ENCODE data around the gene PLXDC2. TPM values are rescaled to one million over a fixed set of nuclear protein-coding genes. Genes with fewer than 3 reads are reported as not detected.

The PLXDC2 gene
- total RNA-seq, 1 donor from 2014 or later, result 63.2 TPM

DNA sequence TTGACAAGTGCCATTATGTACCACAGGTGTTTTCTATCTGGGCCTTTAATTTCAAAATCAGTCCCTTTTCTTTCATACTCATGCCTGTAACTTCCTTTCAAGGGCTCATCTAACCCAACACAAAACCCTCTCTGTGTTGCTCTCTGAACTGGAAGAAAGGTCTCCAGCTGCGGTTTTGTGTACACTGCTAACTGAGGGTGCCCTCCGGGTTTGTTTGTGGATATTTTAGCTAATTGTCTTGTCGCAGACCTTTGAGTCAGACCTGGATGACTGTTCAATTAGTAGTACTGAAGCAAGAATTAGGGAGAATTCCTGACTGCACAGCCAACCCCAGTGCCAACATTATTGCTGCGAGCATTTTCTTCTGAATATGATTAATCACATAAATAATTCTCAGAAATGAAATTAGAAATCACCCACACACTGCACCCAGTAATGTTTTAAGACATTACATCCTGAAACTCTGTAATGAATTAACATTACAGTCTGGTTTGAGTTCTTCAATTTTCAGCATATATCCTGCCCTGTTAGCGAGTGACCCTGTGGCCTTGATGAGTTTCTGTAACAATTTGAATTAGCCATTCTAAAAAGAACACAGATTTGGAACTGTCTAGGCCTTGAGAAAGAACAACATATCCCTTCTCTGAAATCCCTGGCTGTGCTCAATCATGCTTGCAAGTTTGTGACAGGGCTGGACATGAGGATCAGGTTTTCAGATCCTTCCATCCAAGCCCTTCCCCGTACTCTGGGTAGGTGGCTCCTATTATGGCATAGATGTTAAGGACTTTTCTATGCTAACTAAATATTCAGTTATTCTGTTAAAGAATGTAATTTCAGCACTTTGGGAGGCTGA, 460.1 kb downstream of the PLXDC2 start:
- DNase-seq, result no peak

DNA sequence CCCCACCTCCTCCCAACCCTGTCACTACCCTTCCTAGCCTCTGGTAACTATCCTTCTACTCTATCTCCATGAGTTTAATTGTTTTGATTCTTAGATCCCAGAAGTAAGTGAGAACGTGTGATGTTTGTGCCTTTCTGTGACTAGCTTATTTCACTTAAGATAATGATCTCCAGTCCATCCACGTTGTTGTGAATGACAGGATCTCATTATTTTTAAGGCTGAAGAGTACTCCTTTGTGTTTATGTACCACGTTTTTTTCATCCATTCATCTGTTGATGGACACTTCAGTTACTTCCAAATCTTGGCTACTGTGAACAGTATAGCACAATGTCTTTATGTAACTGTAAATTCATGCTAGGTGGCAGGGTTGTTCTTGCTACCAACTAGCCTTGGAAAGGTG, 461.6 kb downstream of the PLXDC2 start:
- DNase-seq, result no peak

DNA sequence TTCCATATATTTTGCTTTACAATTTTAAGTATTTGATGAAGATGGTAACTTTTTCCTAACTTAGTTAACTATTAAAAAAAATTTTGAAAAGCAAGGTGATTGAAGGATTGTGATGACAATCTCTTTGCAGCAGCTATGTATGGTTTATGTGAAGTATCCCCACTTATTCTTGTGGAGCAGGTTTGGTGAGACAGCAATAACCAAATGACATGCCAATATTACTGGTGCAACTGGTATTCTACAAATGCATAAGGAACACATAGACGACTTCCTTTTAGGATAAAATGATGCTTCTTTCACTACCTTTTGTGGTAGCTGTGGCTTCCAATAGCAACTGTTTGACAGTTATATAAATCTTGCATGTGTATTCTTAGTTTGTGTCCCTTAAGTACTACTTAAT, 465.3 kb downstream of the PLXDC2 start:
- no peak for DNase-seq

DNA sequence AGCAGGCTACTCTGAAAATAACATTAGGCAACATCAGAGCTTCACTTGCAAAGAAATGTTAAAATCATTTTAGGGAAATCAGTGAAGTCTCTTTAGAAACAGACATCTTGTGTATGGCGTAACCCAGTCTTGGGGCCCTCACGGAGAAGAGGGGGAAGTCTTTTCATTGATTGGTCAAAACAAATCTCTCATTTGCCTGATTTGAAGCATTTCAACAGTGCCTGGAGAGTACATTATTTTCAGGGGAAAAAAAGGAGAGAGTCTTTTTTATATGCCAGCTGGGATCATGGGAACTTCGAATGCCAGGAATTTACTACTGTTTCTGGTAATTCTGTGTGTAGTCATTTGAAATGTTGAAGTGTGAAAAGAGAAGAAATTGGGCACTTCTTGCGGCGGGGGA, 471.4 kb downstream of the PLXDC2 start:
- DNase-seq, result no peak

DNA sequence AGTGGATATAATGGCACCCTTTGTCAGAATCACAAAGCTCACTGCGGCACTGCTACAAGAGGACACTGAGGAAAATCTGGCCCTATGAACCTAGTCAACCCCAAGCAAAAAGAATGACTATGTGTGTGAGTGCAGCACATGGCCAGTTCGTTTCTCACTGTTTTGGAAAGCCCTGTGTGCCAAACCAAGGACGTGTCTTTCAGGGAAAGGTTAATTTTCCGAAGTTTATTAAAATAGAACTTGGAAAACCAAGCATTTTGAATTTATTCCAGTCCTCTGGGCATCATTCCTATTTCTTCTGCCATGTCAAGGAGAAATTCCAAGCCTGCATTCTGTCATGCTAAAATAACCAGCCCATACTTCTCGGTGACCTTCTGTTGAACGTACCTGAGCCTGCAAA, 471.8 kb downstream of the PLXDC2 start:
- no peak for DNase-seq

DNA sequence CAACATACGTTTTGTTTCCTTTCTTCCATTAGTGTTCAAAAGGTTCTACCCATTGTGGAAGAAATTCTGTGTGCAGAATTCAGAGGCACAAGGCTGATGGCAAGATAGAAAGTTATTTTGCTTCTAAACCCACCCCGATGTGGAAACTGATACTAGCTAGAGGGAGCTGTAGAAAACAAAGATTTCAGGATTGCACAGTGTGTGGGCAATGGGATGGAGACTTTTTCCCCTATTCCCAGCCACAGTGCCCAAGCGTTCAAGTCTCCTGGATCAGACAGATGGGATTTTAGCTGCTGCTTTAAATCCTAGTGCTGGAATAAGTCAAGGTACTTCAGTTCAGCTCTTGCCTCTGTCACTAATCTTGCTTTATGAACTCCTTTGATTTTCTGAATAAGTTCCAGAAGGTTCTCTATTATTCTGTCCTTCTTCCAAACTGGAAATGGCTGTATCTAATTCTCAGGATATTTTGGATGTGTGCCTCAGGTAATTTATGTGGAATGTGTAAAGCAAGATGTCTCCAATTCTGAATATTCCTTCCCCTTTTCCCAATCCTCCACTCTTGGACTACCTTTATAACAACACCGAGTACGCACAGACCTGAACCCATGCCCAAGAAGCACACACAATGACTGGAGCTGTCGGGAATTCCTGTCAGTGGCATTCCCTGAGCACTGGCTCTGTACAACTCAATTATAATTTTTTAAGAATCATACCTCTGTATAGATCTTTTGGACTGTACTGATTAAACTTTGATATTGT, 473.0 kb downstream of the PLXDC2 start:
- DNase-seq, result no peak

DNA sequence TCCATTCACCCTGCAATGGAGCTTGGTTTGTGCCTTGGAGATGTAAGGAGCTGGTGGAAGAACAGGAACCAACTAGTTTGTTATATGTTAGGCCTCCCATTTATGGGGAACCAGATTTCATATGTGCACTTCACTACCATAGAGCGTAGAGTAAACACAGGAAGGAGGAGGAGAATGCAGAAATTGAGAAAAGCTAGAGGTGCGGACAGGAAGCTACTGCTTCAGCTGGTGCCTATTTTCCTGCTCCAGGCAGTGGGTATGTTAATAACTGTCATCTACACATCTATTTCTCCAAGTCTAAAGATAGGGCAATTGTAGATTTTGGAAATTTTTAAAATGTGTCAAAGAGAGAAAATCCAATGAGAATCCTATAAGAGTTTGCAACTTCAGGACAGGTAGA, 482.2 kb downstream of the PLXDC2 start:
- DNase-seq, result no peak

DNA sequence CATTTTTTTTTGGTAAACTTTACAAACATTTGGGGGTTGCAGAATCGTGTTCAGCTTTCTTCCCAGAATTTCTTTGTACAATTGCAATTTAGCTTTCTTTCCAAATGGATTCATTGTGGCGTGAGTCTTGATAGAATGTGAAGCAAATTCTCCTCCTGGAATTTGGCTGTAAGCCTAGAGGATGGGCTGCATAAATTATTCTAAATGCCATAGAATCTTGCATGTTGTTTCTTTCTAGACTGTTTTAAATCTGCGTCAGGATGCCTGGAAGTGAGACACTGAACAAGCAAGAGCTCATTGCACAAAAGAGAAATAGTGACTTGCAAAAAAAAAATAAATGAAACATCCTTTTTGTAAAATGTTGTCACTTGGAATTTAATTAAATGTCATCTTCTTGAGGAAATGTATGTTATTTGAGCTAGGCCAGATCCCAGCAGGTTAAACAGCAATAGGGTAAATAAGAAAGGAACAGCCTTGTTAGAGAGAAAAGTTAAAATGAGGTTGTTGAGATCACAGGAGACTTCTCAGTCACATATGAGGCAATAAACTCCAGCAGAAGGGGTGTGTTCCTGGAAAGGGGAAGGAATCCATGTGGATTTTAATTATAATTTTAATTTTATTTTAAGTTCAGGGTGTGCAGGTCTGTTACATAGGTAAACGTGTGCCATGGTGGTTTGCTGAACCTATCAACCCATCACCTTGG, 483.0 kb downstream of the PLXDC2 start:
- DNase-seq, result peak; percentile 85

DNA sequence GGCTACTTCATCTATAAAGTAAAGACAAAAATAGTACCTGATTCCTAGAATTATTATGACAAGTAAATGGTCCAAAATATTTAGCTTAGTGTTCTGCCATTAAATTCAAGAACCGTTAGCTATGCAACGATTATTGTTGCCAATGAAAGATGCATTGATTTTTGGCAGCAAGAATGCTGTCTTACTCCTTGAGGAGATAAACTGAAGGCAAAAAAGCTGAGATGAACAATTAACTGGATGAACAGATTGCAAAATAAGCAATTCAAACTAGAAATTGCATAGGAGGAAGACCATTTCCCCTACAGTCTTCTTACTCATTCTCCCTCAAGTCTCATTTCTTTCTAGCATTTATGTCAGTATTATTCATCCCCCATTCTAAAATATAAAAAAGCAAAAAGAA, 484.5 kb downstream of the PLXDC2 start:
- no peak for DNase-seq

DNA sequence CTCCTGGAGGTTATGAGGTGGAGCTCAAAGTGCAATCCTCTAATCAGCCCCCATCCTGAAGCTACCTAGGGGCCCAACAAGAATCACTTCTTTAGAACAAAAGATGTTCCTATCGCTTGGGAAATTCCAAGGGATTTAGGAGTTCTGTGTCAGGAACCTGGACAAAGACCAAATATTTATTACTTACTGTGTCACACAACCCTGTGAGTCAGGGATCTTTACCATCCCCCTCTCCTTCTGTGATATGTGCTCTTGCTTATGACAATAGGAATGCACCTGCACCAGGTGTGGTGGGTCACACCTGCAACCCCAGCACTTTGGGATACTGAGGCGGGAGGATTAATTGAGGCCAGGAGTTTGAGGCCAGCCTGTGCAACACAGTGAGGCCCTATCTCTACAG, 485.8 kb downstream of the PLXDC2 start:
- no peak for DNase-seq

DNA sequence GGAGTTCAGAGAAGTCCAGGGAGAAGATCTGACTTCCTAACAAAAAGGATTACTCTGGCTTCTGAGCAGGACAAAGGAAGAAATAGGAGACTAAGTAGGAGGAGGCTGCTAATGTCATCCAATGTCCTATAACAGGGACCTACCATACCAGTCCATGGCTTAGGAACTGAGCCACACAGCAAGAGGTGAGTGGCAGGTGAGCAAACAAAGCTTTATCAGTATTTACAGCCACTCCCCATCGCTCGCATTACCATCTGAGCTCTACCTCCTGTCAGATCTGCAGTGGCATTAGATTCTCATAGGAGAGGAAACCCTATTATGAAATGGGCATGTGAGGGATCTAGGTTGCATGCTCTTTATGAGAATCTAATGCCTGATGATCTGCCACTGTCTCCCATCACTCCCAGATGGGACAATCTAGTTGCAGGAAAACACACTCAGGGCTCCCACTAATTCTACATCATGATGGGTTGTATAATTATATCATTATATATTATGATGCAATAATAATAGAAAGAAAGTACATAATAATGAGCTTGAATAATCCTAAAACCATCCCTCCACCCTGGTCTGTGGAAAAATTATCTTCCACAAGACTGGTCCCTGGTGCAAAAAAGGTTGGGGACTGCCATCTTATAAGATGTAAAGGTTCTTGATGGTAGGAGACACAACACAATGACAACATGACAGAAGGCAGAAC, 487.4 kb downstream of the PLXDC2 start:
- DNase-seq, result no peak

DNA sequence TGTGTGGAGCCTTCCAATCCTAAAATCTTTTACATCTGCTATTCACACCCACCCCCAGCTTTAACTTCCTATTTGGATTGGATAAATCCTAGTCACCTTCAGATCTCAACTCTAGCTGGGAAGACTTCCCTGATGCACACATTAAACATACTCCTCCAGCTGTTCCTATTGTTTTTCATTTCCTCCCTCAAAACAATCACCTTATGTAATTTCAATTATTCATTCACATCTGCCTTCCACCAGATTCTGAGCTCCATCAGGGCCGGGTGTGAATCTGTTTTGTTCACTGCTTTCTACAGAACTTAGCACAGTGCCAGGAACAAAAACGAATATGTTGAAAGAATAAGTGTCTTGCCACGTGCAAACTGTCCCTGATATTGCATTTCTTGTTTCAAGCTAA, 497.4 kb downstream of the PLXDC2 start:
- DNase-seq, result peak; percentile 70

DNA sequence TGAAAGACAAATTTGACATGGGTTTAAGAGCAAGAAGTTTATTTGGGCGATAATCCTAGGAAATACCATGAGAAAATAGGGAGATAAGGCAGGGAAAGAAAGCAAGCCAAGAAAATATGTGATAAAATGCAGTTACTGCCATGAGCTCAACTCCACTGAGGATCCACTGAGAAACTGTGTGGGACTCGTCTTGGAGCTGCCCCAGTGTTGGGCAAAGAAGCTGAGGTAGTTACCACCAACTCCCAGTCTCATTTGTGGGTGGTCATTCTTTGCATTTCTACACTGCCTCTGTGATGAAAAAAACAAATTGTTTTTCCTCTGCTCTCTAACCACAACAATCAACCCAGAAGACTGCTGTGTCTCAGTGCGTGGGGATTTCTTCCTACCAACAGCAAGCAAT, 498.2 kb downstream of the PLXDC2 start:
- DNase-seq, result no peak

DNA sequence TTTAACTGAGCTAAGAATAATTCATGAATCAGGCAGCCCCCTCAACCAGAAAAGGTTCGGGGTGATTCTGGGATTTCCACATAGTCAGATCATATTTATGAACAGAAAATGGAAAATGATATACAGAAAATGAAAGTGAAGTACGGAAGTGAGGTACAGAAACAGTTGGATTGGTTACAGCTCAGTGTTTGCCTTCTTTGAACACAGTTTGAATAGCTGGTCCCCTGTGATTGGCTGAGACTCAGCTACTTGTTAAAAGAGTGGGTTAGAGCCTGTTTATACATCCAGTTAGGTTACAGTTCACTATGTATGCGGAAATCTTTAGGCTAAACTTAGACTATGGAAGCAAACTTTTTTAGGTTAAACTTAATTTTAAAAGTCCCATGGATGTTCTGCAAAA, 511.7 kb downstream of the PLXDC2 start:
- no peak for DNase-seq

DNA sequence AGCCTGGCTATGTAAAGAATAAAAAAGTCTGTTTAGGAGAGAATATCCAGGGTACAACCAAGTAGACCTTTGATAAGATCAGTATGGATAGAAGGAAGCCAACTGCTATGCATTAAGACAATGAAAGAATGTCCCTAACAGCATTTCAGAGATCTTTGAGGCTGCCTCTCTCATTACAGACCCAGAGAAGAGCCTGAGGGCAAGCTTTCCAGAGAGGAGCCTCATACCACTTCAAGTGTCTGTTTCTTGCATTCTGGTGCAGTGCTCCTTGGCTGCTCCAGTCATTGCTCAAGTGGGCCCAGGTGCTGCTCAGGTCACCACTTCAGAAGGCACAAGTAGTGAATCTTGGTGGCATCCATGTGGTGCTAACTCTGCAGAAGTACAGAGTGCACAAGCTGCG, 514.0 kb downstream of the PLXDC2 start:
- no peak for DNase-seq

DNA sequence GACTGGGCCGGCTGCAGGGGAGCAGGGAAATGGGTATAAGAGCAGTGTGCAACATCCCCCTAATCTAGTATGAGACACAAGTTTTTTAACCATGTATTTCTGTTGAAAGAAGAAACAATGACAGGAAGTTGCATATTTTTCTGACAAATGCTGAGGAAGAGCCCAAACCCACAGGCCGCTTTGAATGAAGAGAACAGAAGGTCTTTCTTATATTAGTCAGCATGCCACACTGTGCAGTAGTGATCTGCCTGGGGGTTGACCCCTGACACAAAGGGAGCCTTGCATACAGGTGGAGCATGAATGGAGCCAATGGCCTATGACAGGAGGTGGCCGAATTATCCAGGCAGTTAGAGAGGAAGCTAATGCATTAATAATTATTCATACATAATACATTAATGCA, 518.3 kb downstream of the PLXDC2 start:
- DNase-seq, result no peak

Small RNAs within 50 kb of the gene (small RNA-seq; reads per million reads assigned to genes)
- not detected for gene RNU6-1212P (ENCODE audit: low replicate concordance)
